ENCODE measurements around the gene ADAMTS7.
"Not testable (repeated sequence)": the region's sequence is repeated elsewhere in the genome, so short reads cannot be mapped to it uniquely, and the experiment has no call there.

ADAMTS7 gene

DNA sequence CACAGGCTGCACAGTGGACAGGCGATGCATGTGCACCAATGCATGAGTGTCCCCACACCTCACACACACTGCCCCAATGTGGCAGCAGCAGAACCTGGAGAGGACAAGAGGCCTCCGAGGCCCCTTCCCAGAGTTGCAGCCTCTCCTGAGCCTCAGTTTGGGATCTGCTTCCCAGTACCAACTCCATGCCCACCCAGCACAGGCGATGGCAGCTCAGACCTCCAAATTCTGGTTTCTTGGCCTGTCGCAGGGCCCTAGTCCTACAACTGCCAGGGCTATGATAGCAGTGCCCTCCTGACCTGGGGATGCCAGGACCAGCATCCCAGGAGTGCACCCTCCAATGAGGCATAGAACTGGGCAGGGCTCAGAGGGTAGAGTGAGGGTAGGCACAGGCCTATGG, 19.9 kb downstream of the ADAMTS7 start:
- no peak overlapping the region for H3K4me3 ChIP-seq (ENCODE audit: low read length)
- DNase-seq (ENCODE audit: low read depth) = no peak
- TF ChIP-seq, protein P1, sequence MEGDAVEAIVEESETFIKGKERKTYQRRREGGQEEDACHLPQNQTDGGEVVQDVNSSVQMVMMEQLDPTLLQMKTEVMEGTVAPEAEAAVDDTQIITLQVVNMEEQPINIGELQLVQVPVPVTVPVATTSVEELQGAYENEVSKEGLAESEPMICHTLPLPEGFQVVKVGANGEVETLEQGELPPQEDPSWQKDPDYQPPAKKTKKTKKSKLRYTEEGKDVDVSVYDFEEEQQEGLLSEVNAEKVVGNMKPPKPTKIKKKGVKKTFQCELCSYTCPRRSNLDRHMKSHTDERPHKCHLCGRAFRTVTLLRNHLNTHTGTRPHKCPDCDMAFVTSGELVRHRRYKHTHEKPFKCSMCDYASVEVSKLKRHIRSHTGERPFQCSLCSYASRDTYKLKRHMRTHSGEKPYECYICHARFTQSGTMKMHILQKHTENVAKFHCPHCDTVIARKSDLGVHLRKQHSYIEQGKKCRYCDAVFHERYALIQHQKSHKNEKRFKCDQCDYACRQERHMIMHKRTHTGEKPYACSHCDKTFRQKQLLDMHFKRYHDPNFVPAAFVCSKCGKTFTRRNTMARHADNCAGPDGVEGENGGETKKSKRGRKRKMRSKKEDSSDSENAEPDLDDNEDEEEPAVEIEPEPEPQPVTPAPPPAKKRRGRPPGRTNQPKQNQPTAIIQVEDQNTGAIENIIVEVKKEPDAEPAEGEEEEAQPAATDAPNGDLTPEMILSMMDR (IDR thresholded peaks at IDR 0.05; ENCODE audit: insufficient read depth, low read depth, low read length, missing control alignments) = no peak

DNA sequence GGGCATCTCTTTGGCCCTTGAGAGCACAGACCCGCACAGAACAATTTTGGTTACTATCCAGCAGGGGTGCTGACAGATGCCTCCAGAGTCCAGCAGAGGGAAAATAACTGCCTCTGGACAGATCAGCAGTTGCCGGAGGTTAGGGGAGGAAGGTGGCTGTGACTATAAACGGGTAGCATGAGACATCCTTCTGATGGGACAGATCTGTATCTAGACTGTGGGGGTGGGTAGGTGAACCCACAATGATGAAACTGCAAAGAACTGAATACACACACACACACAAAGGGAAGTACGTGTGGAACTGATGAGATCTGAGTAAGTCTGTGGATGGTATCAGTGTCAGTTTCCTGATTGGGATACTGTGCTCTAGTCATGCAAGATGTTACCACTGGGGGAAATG, 21.2 kb downstream of the ADAMTS7 start:
- no peak overlapping the region for H3K4me3 ChIP-seq (ENCODE audit: low read length)
- TF ChIP-seq, protein P1 (IDR thresholded peaks at IDR 0.05; ENCODE audit: insufficient read depth, low read depth, low read length, missing control alignments) = no peak
- no peak for DNase-seq (ENCODE audit: low read depth)

DNA sequence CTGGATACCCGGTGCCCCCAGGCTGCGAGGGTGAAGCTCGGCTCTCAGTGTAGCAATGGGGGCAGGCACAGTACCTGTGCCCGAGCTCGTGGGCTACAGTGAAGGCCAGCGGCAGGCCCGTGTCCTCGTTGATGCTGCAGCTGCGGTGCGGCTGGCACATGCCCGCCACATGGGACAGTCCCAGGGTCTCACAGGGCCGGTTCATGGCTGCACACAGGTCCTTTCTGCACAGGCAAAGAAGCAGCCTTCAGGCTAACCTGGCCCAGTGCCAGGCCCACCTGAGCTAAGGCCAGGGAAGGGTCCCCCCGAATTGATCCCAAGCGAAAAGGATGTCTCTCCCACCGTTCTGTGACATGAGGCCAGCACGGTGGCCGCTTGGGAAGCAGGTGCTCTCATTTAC, 21.6 kb downstream of the ADAMTS7 start:
- no peak for DNase-seq (ENCODE audit: low read depth)

DNA sequence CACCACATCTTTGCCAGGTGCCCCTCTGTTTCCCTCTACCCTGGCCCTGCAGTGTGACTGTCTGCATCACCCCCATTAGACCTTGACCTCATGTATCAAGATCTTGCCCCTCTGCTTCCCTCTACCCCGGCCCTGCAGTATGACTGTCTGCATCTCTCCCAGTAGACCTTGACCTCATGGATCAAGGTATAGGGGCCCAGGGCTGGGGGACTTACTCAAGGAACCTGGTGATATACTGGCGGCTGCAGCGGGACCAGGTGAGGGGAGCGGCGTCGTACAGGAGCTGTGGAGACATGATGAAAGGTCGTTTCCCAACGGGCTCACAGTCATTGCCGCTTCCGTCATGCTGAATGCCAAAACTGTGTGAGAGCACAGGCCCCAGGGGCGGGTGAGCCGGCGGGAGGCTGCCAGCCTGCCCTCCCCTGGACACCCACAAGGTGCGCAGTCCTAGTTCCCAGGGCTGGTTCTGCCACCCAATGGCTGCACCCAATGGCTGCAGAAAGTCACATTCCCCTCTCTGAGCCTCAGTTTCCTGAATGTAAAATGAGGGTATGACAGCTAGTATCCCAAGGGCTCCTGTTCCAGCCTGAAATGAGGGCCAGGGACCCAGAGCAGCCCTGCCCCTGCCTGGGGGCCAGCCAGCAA, 23.1 kb downstream of the ADAMTS7 start:
- TF ChIP-seq, protein P1 (IDR thresholded peaks at IDR 0.05; ENCODE audit: insufficient read depth, low read depth, low read length, missing control alignments) = no peak
- no peak for DNase-seq (ENCODE audit: low read depth)

More for the DNA sequence above, 21.6 kb downstream of the ADAMTS7 start:
- no peak overlapping the region for H3K4me3 ChIP-seq (ENCODE audit: low read length)
- TF ChIP-seq, protein P1 (IDR thresholded peaks at IDR 0.05; ENCODE audit: insufficient read depth, low read depth, low read length, missing control alignments) = no peak

DNA sequence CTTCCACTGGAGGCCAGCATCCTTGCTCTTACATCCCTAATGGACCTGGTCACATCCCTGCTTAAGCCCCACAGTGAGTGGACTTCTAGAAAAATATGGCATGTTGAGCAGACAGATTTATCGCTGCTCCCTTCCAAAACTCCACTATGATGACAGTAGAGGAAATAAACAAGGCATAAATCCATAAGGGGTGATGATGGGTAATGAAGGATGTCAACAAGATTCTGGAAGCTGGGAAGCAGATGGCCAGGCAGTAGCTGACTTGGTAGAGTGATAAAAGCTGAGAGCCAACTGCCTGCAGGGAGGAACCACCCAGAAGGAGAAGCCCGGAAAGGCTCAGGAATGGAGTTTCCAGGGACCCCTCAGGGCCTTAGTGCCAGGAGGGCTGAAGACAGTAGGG, 28.9 kb downstream of the ADAMTS7 start:
- not testable (repeated sequence) for DNase-seq (ENCODE audit: low read depth)

More for the DNA sequence above, 23.1 kb downstream of the ADAMTS7 start:
- H3K4me3 ChIP-seq (ENCODE audit: low read length) = no peak overlapping the region

DNA sequence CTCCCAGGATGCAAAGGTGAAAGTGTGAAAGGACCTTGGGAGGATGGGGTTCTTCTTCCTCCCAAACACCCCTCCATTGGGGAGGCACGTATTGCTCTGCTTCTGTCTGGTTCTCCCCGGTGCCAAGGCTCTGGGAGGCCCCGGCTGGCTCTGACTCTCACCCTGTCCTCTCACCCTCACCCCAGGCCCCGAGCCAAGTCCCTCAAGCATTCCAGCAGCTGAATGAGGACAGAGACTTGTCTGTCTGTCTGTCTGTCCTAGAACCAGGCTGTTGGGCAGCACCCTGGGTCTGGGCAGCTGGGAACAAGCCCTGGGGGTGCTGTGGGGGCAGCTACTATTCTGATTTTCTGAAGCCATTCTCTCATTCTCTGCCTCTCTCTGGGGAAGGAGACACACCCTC, 29.9 kb downstream of the ADAMTS7 start:
- H3K4me3 ChIP-seq (ENCODE audit: low read length); DNase-seq (ENCODE audit: low read depth): not testable (repeated sequence)

More for the DNA sequence above, 28.9 kb downstream of the ADAMTS7 start:
- not testable (repeated sequence) for H3K4me3 ChIP-seq (ENCODE audit: low read length)

DNA sequence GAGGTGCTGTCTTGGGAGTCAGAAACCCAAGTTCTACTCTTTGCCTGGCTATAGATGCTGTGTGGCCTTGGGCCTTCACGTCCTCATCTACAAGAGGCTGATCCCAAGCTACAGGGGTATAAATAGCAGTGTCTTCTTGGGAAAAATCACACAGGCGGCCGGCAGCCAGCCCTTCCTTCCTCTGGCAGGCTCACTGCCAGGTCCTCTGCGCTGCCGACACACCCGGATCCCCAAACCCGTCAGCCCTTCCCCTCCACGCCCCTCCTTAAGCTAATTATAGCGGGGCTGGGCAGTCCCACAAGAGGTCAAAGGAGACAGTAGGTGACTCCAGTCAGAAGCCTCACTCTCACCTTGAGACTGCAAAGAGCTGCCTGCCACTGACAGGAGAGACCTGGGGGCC, 31.3 kb downstream of the ADAMTS7 start:
- not testable (repeated sequence) for H3K4me3 ChIP-seq (ENCODE audit: low read length); DNase-seq (ENCODE audit: low read depth)

DNA sequence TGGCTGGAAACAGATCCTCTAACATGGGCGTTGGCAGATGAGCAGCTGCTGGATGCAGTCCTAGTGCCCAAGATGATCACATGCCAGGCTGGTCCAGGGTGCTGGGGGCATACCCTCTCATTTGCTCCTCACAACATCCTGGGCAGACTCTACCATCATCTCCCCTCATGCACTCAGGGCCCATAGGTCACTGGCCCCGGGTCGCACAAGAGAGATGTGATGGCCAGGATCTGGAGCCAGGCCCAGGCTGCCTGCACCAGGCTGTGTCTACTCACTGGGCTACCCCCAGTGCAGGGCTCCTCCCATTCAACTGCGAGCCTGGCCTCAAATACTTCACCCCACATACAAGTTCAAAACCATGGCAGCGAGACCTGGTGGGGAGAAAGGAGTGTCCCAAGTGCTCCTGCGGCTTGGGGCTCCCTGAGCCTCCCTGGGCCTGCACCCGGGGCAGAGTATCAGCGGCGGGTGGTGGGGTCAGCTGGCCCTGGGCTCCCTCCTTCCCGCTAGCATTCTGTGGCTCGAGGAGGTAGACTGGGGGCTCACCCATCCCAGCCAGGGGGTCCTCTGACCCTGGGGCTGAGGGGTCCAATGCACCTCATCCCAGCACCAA, 32.0 kb downstream of the ADAMTS7 start:
- DNase-seq (ENCODE audit: low read depth); H3K4me3 ChIP-seq (ENCODE audit: low read length): not testable (repeated sequence)

DNA sequence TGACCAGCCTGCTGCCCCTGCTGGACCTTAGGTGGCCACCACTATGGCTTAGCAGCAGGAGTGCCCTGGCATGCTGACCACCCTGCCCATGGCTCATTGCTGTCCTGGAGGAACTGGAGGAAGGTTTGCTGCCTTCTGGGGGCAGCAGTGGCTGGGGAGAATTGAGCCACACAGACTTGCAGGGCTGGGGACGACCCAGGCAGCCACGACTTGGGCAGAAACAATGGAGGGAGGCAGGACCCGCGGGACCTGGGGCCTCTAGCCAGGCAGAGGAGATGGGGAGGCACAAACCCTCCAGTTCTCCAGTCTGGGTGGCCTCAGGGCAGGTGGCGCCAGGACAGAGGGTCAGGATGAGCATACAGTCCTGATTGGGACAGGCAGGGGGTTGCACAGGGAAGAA, 32.8 kb downstream of the ADAMTS7 start:
- TF ChIP-seq, protein P1 (IDR thresholded peaks at IDR 0.05; ENCODE audit: insufficient read depth, low read depth, low read length, missing control alignments) = no peak
- DNase-seq (ENCODE audit: low read depth) = no peak
- H3K4me3 ChIP-seq (ENCODE audit: low read length) = no peak overlapping the region

DNA sequence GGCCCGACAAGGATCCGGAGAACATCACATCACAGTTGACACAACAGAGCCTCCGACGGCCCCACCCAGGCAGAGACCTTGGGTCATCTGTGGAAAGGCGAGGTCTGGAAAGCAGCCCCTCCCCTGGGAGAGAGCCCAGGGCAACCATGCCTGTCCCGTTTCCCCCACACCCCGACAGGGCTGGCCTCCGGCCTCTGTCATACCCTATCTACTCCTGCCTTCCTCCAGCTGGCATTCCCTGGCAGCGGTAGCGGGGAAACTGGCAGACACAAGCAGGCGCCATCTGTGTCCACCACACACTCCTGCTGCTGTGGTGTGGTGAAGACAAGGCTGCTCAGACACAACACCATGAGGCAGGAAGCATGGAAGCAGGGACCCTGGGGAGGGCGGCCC, 33.3 kb downstream of the ADAMTS7 start:
- not testable (repeated sequence) for H3K4me3 ChIP-seq (ENCODE audit: low read length); DNase-seq (ENCODE audit: low read depth)

DNA sequence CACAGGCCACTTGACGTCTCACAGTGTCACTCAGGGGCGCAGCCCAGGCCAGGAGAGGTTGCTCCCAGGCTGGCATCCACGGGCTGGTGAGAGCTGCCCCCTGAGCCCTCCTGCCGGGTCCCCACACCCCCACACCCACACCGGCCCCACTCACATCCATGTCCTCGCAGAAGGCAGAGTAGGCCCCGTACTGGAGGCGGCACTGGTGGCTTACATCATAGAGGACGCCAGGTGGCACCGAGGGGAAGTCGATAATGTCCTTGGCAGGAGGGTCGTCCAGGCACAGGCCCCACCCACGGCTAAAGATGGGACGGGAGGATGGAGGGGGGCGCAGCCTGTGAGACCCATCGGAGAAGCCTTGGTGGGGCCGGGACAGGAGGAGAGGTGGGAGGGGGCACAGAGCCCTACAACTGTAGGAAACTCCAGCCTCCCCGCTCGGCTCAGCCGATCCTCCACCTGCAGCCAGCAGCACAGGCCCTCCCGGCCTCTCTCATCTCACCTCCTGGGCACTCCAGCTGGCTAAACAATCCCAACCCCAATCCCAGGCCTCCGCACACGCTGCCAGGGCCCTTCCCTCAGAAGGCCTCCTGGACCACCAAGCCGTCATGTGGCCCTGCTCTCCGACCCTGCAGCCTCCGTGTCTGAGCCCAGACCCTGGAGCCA, 33.8 kb downstream of the ADAMTS7 start:
- not testable (repeated sequence) for H3K4me3 ChIP-seq (ENCODE audit: low read length); DNase-seq (ENCODE audit: low read depth)

DNA sequence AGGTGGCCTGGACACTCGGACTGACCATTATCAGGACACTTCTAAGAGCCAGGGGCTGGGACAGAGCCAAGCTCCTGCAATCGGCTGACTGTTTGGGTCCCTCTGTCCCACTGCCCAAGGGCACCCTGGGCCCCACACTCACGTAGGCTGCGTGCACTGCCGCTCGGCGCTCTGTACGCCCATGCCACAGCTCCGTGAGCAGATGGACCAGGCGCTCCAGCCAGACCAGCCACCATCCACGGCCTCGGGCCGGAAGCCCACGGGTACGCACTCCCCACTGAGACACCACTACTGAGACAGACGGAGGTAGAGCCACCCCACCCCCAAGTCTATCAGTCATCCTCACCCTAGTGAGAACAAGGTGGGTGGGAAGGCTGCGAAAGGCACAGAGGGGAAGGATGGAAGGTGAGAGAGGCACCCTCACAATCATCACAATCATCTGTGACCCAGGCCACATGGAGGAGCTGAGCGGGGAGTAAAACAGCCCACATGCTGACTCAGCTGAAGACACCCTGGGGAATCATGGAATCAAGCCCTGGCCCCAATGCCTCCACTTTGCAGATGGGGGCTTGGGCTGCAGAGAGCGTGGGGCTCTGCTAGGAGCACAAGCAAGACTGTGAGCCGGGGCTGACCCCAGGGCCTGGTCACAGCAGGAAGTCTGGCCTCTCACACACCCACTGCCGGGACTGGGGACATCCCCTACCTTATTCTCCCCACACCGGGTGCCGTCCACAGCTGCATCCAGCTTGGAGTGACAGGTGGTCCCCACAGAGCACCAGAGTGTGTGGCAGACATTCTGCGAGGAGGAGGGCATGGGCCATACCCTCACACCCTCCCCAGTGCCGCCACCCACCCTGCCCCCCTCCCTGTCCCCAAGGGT, 35.0 kb downstream of the ADAMTS7 start:
- H3K4me3 ChIP-seq (ENCODE audit: low read length); DNase-seq (ENCODE audit: low read depth): not testable (repeated sequence)

All from epithelial cell of esophagus (primary cell).